GM18508 (cell line): Measurements from ENCODE around the gene ZBTB34.

Experiments used
- ATAC-seq: cut with Tn5 transposase; IDR thresholded peaks from one replicate; pipeline ENCODE4 v1.9.1; 2021; ENCODE audit warnings: moderate number of reproducible peaks; ENCODE audit not compliant: insufficient read depth, unreplicated experiment

The ZBTB34 gene

DNA sequence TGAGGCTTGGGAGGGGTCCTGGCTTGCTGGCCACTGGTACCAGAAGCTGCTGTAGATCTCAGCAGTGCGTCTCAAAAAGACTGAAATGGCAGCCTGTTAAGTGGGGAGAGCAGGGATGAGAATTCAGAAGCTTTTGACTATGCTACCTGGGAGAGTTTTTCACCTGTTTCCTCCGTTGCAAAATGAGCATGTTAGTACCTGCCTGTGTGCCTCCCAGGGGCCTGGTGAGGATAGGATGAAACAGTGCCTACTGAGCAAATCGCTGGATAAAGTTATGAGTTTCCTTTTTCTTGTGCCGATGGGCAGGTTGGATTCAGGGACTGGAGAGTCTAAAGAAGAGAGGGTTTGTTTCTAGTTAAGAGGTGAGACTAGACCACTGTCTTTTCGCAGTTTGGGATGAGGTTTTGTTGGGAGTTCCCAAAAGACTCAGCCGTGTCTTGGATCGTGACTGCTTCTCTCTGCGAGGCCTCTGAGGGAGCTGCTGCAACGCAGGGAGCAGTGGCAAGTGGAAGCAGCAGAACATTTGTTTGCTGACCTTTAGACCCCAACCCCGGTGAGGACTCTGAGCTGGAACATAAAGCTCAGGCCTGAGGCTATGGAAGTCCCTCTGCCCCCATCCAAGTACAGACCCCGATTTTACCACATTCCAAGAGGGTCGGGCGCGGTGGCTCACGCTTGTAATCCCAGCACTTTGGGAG, 55.6 kb downstream of the ZBTB34 start:
- no peak for ATAC-seq

DNA sequence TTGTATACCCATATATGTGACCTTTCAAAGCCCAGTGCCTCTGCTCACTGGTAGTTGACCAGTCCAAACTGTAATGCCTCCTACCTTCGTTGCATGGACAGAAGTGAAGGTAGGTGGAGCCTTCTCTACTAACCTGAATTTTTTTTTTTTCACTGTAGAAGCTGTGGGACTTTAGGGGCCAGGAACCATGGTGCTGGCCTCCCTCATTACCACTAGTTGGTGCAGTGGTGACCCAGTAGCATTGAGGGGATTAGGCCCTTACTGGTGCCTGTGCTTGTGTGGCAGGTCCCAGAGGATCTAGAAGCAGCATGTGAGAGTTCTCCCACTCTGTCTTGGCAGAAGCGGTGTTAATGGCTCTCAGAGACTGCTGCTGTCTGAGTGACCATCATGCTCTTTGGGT, 56.5 kb downstream of the ZBTB34 start:
- ATAC-seq, result no peak

DNA sequence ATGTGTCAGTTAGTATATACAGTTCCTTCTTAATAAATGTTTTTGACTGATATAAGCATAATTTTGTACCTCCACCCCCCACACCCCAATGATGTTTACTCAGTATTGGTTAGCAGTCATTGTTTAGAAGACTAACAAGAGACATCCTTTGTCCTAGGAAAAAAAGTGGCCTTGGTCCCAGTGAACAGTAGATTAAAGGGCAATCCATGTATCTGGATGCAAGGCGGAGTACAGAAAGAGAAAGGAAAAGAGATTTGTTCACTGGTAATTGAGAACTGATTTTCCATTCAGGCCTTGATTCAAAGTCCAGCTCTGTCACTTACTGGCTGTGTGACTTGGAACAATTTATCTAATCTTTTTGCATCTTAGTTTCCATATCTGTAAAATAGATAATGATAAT, 58.8 kb downstream of the ZBTB34 start:
- ATAC-seq, result no peak

- no peak for ATAC-seq
These were observed 65.4 kb downstream of the ZBTB34 start for GRCh38 chr9:126925876-126926275.

- no peak for ATAC-seq
These were observed 65.9 kb downstream of the ZBTB34 start for GRCh38 chr9:126926364-126926763.

- no peak for ATAC-seq
These were observed 67.0 kb downstream of the ZBTB34 start for GRCh38 chr9:126927419-126927818.

DNA sequence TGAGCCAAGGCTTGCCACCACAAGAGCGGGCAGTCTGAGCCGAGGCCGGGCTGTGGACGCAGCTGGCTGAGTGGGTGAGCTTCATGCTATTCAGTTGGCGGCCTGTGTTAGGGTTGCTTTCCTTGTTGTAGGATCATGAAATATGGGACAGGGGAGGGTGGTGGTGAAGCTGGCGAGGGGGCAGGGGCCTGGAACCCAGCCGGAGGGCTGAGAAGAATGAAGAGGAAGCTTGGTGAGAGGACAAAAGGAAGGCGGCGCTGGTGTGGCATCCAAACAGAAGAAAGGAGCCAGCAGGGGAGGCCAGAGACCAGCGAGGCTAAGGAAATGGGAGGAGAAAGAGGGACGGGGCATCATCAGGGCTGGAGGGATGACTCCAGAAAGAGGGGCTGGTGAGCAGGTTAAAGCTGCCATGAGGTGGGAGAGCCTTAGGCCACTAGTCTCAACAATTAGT, 72.5 kb downstream of the ZBTB34 start:
- no peak for ATAC-seq

- no peak for ATAC-seq
These were observed 73.0 kb downstream of the ZBTB34 start for GRCh38 chr9:126933334-126933980.

GRCh38 chr9:126934441-126934840, 74.0 kb downstream of the ZBTB34 start:
- ATAC-seq, result no peak
